ENCODE data around the gene C17orf58.

Gene C17orf58

GRCh38 chr17:67950945-67951344, 45.3 kb downstream of the C17orf58 start:
- DNase-seq (ENCODE audit: low spot score): no peak

GRCh38 chr17:67947325-67947813, 48.9 kb downstream of the C17orf58 start:
- DNase-seq (ENCODE audit: low spot score): no peak

GRCh38 chr17:67946513-67946912, 49.8 kb downstream of the C17orf58 start:
- DNase-seq (ENCODE audit: low spot score): no peak

GRCh38 chr17:67944035-67944434, 52.2 kb downstream of the C17orf58 start:
- DNase-seq (ENCODE audit: low spot score): no peak

GRCh38 chr17:67942810-67943209, 53.5 kb downstream of the C17orf58 start:
- no peak for DNase-seq (ENCODE audit: low spot score)

All from CD4-positive, alpha-beta T cell treated with Interleukin-6 at 100 ng/mL for 8 hours (primary cell).